Stimulated activated CD4-positive, alpha-beta T cell treated with anti-CD3 and anti-CD28 coated beads, Interleukin-12 subunit alpha, Interleukin-12 subunit beta, amount 100 ng/mL, for 24 hours (primary cell): ENCODE measurements around the gene FREY1.

ENCODE experiments used
- DNase-seq, 2 experiments: peaks; one replicate each; pipeline ENCODE4 v3.0.0-alpha.2; 2020; ENCODE audit warnings: low read depth in 2 of 2

Gene FREY1

DNA sequence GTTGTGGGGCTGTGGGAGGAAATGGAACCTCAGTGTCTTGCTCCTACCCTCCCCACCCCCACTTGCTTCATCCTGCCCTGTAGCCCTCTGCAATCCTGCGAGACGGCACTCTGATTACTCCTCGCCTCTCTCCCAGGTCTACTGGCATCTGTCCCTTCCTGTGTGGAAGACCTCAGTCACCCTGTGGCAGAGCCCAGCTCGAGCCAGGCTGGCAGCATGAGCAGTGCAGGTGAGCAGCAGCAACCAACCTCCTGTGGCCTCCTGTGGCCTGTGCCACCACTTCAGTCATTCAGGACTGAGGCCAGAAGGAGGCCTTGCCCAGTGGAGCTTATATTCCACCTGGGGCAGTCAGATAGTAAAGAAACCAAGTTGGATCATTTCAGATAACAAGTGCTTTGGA lies 36.4 kb downstream of the FREY1 start:
- DNase-seq = no peak

DNA sequence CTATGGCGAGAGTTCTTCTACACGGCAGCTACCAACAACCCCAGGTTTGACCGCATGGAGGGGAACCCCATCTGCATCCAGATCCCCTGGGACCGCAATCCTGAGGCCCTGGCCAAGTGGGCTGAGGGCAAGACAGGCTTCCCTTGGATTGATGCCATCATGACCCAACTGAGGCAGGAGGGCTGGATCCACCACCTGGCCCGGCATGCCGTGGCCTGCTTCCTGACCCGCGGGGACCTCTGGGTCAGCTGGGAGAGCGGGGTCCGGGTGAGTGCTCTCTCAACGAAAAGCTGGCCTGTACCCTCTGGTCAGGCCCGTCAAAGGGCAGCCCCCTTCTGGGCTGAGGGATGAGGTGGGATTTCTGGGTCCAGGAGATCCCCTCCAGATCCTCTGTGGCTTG lies 37.5 kb downstream of the FREY1 start:
- DNase-seq = no peak

DNA sequence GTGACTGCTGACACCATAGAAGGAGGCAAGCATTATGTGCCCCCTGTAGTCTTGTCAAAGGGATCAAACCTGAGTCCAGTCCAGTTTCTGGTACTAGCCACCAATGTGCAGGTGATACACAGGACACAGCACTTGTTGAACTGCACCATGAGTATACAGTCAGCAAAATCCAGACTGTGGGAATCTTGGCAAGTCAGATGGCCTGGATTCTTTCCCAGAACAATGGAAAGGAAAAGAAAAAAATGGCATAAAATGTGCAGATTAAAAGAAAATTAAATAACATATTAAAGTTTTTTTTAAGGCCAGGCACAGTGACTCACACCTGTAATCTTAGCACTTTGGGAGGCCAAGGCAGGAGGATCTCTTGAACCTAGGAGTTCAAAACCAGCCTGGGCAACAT lies 43.0 kb downstream of the FREY1 start:
- no peak for DNase-seq

DNA sequence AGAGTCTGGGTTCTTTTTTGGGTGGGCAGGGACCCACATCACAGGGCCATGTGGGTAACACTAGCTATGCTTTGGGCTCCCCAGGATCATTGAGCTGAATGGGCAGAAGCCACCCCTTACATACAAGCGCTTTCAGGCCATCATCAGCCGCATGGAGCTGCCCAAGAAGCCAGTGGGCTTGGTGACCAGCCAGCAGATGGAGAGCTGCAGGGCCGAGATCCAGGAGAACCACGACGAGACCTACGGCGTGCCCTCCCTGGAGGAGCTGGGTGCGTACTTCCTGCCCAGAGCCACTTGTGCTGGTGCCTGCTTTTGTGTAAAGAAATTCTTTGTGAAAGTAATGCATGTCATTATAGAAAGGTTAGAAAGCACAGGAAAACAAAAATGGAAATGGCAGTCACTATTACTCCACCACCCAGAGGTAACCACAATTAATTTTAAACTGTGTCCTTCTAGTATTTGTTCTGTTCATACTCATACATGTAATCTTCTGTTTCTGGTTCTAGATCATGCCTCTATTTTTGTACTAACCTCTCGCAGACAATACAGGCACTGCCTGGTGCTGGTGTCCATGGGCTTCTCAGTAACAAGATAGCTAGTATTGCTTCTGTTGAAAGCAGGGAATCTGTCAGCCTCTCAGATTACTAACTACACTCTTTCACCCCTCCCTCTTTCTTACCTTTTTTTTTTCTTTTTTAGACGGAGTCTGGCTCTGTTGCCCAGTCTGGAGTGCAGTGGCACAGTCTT lies 46.1 kb downstream of the FREY1 start:
- no peak for DNase-seq

DNA sequence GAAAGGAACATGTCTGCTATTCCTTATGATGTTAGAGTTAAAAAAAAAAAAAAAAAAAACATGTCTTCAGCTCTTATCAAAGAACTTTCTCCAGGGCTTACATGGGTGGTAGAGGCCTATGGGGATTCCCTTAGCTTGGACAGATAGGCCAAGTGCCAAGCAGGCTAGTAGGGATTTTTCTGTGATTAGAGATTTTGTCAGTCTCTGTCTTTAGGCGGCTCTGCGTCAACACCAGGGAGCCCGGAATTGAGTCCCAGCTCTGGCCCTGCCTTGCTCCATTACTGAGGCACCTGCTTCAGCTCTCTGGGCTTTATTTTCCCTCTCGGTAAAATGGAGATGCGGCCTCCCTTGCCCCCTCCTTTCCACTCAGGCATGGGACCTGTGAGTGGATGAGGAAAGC lies 46.7 kb downstream of the FREY1 start:
- DNase-seq = no peak

DNA sequence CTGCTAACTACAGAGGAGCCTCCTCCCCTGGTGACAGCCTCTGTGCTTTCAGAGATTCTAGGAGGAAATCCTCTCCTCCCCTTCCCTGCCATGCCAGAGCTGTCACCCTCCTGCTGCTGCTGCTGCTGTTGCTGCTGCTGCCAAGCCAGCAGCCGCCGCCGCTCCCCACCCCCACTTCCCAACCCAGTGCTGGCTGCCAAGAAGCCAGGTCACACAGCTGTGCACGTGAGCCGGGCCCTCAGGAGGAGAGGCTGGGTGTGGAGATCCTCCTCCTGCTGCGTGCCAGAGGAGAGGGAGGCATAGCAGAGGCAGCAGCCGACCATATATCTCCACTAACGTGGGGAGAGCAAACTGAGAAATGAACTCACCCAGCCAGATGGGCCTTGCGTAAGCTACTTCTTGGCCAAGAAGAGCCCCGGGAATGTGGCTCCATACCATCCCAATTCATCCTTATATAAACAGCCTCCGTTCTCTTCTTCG lies 47.4 kb downstream of the FREY1 start:
- DNase-seq = no peak

DNA sequence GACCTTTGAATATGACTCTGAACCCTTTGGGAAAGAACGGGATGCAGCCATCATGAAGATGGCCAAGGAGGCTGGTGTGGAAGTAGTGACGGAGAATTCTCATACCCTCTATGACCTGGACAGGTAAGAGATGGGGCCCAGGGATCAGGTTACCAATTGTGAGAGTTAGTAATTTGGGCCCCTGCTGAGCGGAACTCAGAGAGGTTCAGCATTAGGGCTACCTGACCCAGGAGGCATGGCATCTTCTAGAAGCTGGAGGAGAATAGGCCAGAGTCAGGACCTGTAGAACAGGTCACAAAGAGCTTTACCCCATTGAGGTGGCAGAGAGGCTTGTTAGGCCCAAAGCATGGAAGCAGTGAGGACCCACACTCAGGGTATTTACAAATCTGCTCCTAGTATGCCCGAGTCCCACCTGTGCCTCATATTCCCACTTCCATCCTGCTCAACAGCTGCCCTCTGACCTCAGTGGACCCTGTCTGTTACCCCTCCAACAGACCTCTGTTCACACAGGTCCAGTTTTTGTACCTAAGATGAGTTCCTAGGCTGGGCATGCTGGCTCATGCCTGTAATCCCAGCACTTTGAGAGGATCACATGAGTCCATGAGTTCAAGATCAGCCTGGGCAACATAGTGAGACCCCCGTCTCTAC lies 48.2 kb downstream of the FREY1 start:
- DNase-seq = no peak

DNA sequence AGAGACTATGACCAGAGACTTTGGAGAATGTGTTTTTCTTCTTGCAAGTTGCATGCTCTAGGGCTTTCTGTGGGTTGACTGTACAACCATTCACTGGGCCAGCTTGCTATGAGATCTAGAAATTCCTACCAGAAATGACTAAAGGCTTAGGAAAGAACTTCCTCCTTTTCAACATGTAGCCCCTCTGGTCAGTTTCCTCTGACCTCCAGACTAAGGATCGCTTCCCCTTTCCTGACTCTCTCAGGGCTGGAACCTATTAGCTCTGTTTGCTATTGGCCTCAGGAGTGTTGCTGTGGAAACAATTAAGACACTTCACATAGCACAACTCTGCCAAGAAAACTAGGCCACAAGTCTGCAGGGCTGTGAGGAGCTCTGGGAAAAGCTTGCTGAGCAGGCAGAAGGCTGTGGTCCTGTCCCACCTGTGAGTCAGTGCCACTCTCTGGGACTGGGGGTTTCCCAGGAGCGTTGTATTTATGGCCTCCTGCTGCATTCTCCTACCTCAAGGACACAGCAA lies 49.1 kb downstream of the FREY1 start:
- no peak for DNase-seq
